SIG-M5 (cell line): ENCODE data around the gene CHCHD2.
"Not testable (repeated sequence)": the region's sequence is repeated elsewhere in the genome, so short reads cannot be mapped to it uniquely, and the experiment has no call there.

Experiments used
- DNase-seq: peaks from one replicate; lab custom pipeline; 2025; lab: John Stamatoyannopoulos, UW

CHCHD2 gene

GRCh38 chr7:56083150-56083785 lies 23.0 kb downstream of the CHCHD2 start:
- DNase-seq: no peak

DNA sequence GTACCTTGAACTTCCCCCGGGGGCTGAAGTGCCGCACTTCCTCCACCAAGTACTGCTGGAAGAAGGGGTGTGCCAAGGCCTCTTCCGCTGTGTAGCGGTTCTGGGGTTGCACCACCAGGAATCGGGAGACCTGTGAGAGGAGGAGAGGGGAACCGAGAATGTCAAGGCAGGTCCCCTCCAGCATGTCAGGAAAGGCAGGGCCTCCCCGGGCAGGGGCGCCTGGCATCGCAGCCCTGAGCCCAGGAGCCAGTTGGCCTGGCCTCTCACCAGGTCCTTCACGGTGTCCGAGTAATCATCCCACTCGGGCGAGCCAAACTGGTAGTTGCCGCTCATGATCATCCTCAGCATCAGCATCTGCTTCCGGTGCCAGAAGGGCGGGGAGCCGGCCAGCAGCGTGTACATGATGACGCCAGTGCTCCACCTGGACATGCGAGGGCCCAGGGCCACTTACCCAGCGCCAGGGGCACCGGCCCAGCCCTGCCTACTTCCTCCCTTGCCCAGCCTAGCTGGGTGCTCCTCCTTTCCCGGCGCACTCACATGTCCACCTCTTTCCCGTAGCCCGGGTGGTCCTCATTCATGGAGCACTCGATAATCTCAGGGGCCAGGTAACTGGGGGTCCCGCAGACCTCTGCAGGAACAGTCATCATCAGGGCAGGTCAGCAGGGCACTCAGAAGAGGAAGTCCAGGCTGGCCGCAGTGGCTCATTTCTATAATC lies 24.5 kb downstream of the CHCHD2 start:
- DNase-seq: no peak

DNA sequence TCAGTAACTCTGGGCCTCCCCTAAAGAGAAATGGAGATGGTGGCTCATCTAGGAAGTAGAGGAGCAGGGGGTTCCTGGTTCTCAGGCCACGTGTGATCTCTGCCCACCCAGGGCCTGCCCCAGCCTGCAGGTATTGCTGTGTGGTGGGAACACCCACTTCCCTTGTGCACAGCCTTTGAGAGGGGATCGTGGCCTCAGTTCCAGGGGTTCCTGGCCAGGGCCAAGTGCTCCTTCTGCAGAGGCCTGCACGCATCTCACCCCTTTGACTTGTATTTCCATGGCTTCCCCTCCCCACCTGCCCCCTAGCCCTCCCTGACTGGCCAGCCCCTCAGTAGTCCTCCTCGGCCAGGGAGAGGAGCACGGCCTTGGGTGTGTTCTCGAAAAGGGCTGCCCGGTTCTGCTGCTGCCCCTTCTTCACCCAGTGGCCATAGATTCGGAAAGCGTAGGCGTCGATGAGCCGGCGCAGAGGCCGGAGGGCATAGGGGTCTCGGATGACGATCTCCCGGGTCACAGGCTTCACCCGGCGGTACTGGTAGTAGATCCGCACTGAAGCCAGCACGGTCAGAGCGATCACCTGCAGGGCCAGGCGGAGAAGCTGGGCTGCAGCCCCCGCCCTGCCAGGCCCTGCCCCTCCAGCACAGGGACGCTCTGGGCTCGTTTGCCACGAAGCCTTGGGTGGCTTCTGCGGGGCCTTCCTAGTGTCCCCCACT lies 25.4 kb downstream of the CHCHD2 start:
- not testable (repeated sequence) for DNase-seq

DNA sequence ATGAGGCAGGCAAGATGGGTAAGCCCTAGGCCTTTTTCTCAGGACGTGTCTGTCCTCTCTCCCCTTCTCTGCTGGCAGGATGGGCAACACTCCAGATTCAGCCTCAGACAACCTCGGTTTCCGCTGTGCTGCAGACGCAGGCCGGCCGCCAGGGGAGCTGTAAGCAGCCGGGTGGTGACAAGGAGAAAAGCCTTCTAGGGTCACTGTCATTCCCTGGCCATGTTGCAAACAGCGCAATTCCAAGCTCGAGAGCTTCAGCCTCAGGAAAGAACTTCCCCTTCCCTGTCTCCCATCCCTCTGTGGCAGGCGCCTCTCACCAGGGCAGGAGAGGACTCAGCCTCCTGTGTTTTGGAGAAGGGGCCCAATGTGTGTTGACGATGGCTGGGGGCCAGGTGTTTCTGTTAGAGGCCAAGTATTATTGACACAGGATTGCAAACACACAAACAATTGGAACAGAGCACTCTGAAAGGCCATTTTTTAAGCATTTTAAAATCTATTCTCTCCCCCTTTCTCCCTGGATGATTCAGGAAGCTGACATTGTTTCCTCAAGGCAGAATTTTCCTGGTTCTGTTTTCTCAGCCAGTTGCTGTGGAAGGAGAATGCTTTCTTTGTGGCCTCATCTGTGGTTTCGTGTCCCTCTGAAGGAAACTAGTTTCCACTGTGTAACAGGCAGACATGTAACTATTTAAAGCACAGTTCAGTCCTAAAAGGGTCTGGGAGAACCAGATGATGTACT lies 26.7 kb downstream of the CHCHD2 start:
- DNase-seq: no peak

- no peak for DNase-seq
Observed at GRCh38 chr7:56078196-56078595, 28.1 kb downstream of the CHCHD2 start.

DNA sequence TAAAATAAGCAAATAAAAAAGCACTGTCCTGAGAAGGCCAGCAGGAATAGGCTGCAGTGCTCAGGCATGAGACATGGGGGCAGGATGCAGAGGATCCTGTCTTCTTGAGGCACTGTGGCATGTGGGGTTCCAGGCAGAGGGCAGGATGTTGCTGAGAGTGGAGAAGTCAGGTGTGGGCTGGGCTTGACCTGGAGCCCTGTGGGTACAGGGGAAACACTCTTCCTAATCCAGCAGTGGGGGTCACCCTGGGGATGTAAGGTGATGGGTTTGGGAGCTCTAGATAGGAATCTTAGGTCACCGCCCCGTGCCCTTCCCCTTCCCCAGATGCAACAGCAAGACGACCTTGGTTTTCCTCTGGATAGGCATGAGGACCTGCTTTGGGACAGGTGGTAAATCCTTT lies 28.6 kb downstream of the CHCHD2 start:
- no peak for DNase-seq

- DNase-seq: no peak
Observed at GRCh38 chr7:56074371-56074791, 31.9 kb downstream of the CHCHD2 start.

GRCh38 chr7:56066376-56066775 lies 39.9 kb downstream of the CHCHD2 start:
- not testable (repeated sequence) for DNase-seq

GRCh38 chr7:56063882-56064625 lies 42.2 kb downstream of the CHCHD2 start, which contains the start of gene SUMF2:
Gene SUMF2 (plus strand): TSS chr7:56064286. CDS start chr7:56064312, 26 bp downstream.
- peak; percentile 65 for DNase-seq

DNA sequence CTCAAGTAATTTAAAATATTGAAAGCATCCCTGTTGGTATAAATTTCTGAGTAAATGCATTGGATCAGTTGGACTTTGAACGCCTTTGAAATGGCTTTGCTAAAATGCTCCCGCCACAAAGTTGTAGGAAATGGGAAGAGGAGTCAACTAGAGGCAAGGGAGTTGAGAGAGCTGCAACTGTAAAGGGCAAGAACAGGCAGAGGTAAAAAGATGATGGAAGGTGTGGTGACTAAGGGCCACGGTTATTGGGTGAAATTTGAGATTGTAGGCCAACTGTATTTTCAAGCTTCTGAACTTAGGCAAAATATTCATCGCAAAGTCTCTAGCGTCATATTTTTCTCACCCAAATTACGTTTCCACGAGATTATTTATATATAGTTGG lies 42.8 kb downstream of the CHCHD2 start:
- DNase-seq: no peak

GRCh38 chr7:56062382-56062781 lies 43.9 kb downstream of the CHCHD2 start:
- no peak for DNase-seq

GRCh38 chr7:56053993-56054392 lies 52.3 kb downstream of the CHCHD2 start:
- no peak for DNase-seq

- no peak for DNase-seq
Observed at GRCh38 chr7:56053379-56053778, 52.9 kb downstream of the CHCHD2 start.
